Measurements from ENCODE around the gene CPPED1.

DNA sequence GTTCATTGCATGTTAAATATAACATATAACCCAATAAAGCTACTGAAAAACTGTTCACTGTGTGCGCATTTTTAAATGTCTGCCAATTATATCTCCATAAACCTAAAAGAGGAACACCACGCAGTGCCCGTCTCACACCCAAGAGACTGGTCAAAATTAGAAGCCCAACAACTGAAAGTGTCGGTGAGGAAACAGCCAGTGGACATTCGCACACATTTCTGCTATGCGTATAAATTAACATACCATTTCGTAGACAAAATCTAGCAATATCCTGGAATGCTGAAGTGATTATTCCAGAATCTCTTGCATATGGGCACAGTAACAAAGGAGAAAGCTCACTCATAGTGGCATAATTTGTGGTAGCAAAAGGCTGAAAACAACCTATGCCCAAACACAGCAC, 55.9 kb downstream of the CPPED1 start:
- TF ChIP-seq, protein P1, sequence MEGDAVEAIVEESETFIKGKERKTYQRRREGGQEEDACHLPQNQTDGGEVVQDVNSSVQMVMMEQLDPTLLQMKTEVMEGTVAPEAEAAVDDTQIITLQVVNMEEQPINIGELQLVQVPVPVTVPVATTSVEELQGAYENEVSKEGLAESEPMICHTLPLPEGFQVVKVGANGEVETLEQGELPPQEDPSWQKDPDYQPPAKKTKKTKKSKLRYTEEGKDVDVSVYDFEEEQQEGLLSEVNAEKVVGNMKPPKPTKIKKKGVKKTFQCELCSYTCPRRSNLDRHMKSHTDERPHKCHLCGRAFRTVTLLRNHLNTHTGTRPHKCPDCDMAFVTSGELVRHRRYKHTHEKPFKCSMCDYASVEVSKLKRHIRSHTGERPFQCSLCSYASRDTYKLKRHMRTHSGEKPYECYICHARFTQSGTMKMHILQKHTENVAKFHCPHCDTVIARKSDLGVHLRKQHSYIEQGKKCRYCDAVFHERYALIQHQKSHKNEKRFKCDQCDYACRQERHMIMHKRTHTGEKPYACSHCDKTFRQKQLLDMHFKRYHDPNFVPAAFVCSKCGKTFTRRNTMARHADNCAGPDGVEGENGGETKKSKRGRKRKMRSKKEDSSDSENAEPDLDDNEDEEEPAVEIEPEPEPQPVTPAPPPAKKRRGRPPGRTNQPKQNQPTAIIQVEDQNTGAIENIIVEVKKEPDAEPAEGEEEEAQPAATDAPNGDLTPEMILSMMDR (IDR thresholded peaks at IDR 0.05) = no peak
- TF ChIP-seq POLR2A (IDR thresholded peaks at IDR 0.05) (no peak), POLR2AphosphoS5 (IDR thresholded peaks at IDR 0.05) (no peak)

Data from prostate gland (tissue), 2 donors.